Testis (tissue), 2 donors: ENCODE measurements around the gene ANKRD12.

Experiments used
- CTCF ChIP-seq, 3 experiments: fragments of 450-650 bp in 2 of 3; fragments of 200-600 bp in 1 of 3; sonication (generic) in 1 of 3; IDR thresholded peaks; one replicate each; pipeline ENCODE4 v1.5.1; 2016 to 2019; ENCODE audit warnings: antibody characterized with exemption in 3 of 3, mild to moderate bottlenecking in 2 of 3, moderate library complexity in 1 of 3
- POLR2A ChIP-seq: fragments of 450-650 bp; IDR thresholded peaks from one replicate; pipeline ENCODE4 v1.6.1; 2017; ENCODE audit warnings: antibody characterized with exemption, mild to moderate bottlenecking, moderate library complexity

DNA sequence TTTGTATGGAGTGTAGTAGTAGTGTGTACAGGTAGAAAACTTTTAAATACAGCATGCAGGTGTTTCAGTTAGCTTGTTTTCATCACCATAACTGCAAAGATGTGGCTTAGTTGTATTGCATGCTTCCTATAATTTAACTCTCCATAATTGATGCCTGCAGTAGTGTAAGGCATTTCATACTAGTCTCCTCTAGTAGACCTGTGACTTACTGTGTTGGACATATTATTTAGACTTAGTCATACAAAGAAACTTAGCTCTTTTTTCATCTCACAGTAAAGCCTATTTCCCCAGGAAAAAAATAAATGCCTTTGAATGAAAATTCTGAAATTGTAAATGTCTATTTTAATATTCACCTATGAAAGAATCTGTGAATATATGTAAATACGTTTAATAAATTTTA, 145.2 kb downstream of the ANKRD12 start:
- TF ChIP-seq CTCF (IDR thresholded peaks at IDR 0.05) (no peak), POLR2A (no peak)
